ENCODE measurements around the gene BMP6. TPM values are rescaled to one million over a fixed set of nuclear protein-coding genes. Genes with fewer than 3 reads are reported as not detected.

Gene BMP6
- polyA plus RNA-seq, 1 donor (not counting 4 experiments of a cell fraction or from before 2014, with no cell fraction given): 0.05 TPM

GRCh38 chr6:7846966-7847818 is 121.3 kb downstream of the BMP6 start:
- no peaks in the 10 kb centered on the region for H3K9me3 ChIP-seq (ENCODE audit: control insufficient read depth, low read depth, low read length)
- DNase-seq (ENCODE audit: low read depth, low spot score) (no peak), FAIRE-seq (no peak)
- H2AFZ ChIP-seq (ENCODE audit: control insufficient read depth, low read length): no peak overlapping the region
- H3K4me2 ChIP-seq (ENCODE audit: control insufficient read depth, extremely low read depth, insufficient read depth, low read depth, low read length): no peak overlapping the region
- H3K79me2 ChIP-seq (ENCODE audit: control insufficient read depth, insufficient read depth, low read length): no peaks in the 10 kb centered on the region
- no peaks in the 10 kb centered on the region for H3K27me3 ChIP-seq (ENCODE audit: control insufficient read depth, extremely low read depth, insufficient read depth, low read length)
- no peak overlapping the region for H3K4me3 ChIP-seq (ENCODE audit: control insufficient read depth in 2 of 3, extremely low read depth in 1 of 3, insufficient read depth in 2 of 3, low read depth in 1 of 3, low read length in 3 of 3)
- TF ChIP-seq EZH2 (IDR thresholded peaks at IDR 0.05; ENCODE audit: low read length) (no peak), CTCF (optimal IDR thresholded peaks at IDR 0.05 in 1 of 3, IDR thresholded peaks at IDR 0.05 in 1 of 3, conservative IDR thresholded peaks at IDR 0.05 in 1 of 3; ENCODE audit: extremely low read depth in 1 of 3, insufficient read depth in 2 of 3, low read length in 3 of 3) (peak in 1 of 3 experiments; percentile 7)
- no peaks in the 10 kb centered on the region for H4K20me1 ChIP-seq (ENCODE audit: control insufficient read depth, extremely low read depth, insufficient read depth, low read length)
- no peak overlapping the region for H3K27ac ChIP-seq (ENCODE audit: control insufficient read depth, insufficient read depth, low read length)
- dilution Hi-C loops (cut with MboI; ENCODE audit: extremely low pct_ligation_motif_present, low sequenced_read_pairs): no loop called here
- no peaks in the 10 kb centered on the region for H3K9me1 ChIP-seq (ENCODE audit: control insufficient read depth, extremely low read depth, insufficient read depth, low read length)
- no peaks in the 10 kb centered on the region for H3K36me3 ChIP-seq (ENCODE audit: control insufficient read depth in 2 of 2, extremely low read depth in 1 of 2, insufficient read depth in 2 of 2, low read length in 2 of 2)
- H3K4me1 ChIP-seq (ENCODE audit: control insufficient read depth, extremely low read depth, insufficient read depth, low read length): no peaks in the 10 kb centered on the region
- H3K9ac ChIP-seq (ENCODE audit: control insufficient read depth, extremely low read depth, insufficient read depth, low read length): no peak overlapping the region

GRCh38 chr6:7848229-7848628 is 122.3 kb downstream of the BMP6 start:
- no peaks in the 10 kb centered on the region for H3K27me3 ChIP-seq (ENCODE audit: control insufficient read depth, extremely low read depth, insufficient read depth, low read length)
- FAIRE-seq (no peak), DNase-seq (ENCODE audit: low read depth, low spot score) (no peak)
- no peak for TF ChIP-seq CTCF (optimal IDR thresholded peaks at IDR 0.05 in 1 of 3, IDR thresholded peaks at IDR 0.05 in 1 of 3, conservative IDR thresholded peaks at IDR 0.05 in 1 of 3; ENCODE audit: extremely low read depth in 1 of 3, insufficient read depth in 2 of 3, low read length in 3 of 3)
- TF ChIP-seq EZH2 (IDR thresholded peaks at IDR 0.05; ENCODE audit: low read length): no peak
- H3K4me2 ChIP-seq (ENCODE audit: control insufficient read depth, extremely low read depth, insufficient read depth, low read depth, low read length): no peak overlapping the region
- H3K9ac ChIP-seq (ENCODE audit: control insufficient read depth, extremely low read depth, insufficient read depth, low read length): no peak overlapping the region
- no peaks in the 10 kb centered on the region for H3K4me1 ChIP-seq (ENCODE audit: control insufficient read depth, extremely low read depth, insufficient read depth, low read length)
- H3K4me3 ChIP-seq (ENCODE audit: control insufficient read depth in 2 of 3, extremely low read depth in 1 of 3, insufficient read depth in 2 of 3, low read depth in 1 of 3, low read length in 3 of 3): no peak overlapping the region
- H4K20me1 ChIP-seq (ENCODE audit: control insufficient read depth, extremely low read depth, insufficient read depth, low read length): no peaks in the 10 kb centered on the region
- H3K9me1 ChIP-seq (ENCODE audit: control insufficient read depth, extremely low read depth, insufficient read depth, low read length): no peaks in the 10 kb centered on the region
- dilution Hi-C loops (cut with MboI; ENCODE audit: extremely low pct_ligation_motif_present, low sequenced_read_pairs): no loop called here
- H3K36me3 ChIP-seq (ENCODE audit: control insufficient read depth in 2 of 2, extremely low read depth in 1 of 2, insufficient read depth in 2 of 2, low read length in 2 of 2): no peaks in the 10 kb centered on the region
- no peaks in the 10 kb centered on the region for H3K79me2 ChIP-seq (ENCODE audit: control insufficient read depth, insufficient read depth, low read length)
- no peak overlapping the region for H3K27ac ChIP-seq (ENCODE audit: control insufficient read depth, insufficient read depth, low read length)
- no peaks in the 10 kb centered on the region for H3K9me3 ChIP-seq (ENCODE audit: control insufficient read depth, low read depth, low read length)
- no peak overlapping the region for H2AFZ ChIP-seq (ENCODE audit: control insufficient read depth, low read length)

Data from keratinocyte (primary cell).